ENCODE measurements around the gene ZBTB42. TPM values are rescaled to one million over a fixed set of nuclear protein-coding genes. Genes with fewer than 3 reads are reported as not detected.

Gene ZBTB42
- total RNA-seq, 1 donor from 2014 or later: 10.3 TPM

GRCh38 chr14:104794993-104795780 is 5.7 kb upstream of the ZBTB42 start, which contains the start of gene AKT1:
TSS of gene AKT1 (minus strand) at chr14:104795748. CDS start at chr14:104792643, 3,105 bp downstream.
- no peak for DNase-seq (ENCODE audit: low spot score)

GRCh38 chr14:104795781-104796686 is 4.9 kb upstream of the ZBTB42 start:
- DNase-seq (ENCODE audit: low spot score): no peak

GRCh38 chr14:104796687-104797081 is 4.2 kb upstream of the ZBTB42 start:
- DNase-seq (ENCODE audit: low spot score): no peak

GRCh38 chr14:104797115-104798044 is 3.5 kb upstream of the ZBTB42 start:
- DNase-seq (ENCODE audit: low spot score): no peak

GRCh38 chr14:104798300-104799243 is 2.3 kb upstream of the ZBTB42 start:
- no peak for DNase-seq (ENCODE audit: low spot score)

- DNase-seq (ENCODE audit: low spot score): no peak
Observed at GRCh38 chr14:104799244-104800014, 1.5 kb upstream of the ZBTB42 start.

GRCh38 chr14:104800015-104800770 is 708 bp upstream of the ZBTB42 start:
- DNase-seq (ENCODE audit: low spot score): peak; percentile 84

- DNase-seq (ENCODE audit: low spot score): no peak
Observed at GRCh38 chr14:104801520-104802393, 856 bp downstream of the ZBTB42 start.

GRCh38 chr14:104802394-104803184 is 1.7 kb downstream of the ZBTB42 start:
- no peak for DNase-seq (ENCODE audit: low spot score)

GRCh38 chr14:104803280-104803911 is 2.5 kb downstream of the ZBTB42 start:
- no peak for DNase-seq (ENCODE audit: low spot score)

- no peak for DNase-seq (ENCODE audit: low spot score)
Observed at GRCh38 chr14:104803912-104804410, 3.1 kb downstream of the ZBTB42 start.

GRCh38 chr14:104804481-104805325 is 3.8 kb downstream of the ZBTB42 start:
- no peak for DNase-seq (ENCODE audit: low spot score)

GRCh38 chr14:104805326-104805678 is 4.4 kb downstream of the ZBTB42 start:
- DNase-seq (ENCODE audit: low spot score): no peak

GRCh38 chr14:104805941-104806624 is 5.2 kb downstream of the ZBTB42 start:
- no peak for DNase-seq (ENCODE audit: low spot score)
